ENCODE measurements around the gene PTPRN2. TPM values are rescaled to one million over a fixed set of nuclear protein-coding genes. Genes with fewer than 3 reads are reported as not detected.

Gene PTPRN2
- total RNA-seq, 4 donors from 2014 or later, result 6.6 to 10.7 (median 8.2) TPM

DNA sequence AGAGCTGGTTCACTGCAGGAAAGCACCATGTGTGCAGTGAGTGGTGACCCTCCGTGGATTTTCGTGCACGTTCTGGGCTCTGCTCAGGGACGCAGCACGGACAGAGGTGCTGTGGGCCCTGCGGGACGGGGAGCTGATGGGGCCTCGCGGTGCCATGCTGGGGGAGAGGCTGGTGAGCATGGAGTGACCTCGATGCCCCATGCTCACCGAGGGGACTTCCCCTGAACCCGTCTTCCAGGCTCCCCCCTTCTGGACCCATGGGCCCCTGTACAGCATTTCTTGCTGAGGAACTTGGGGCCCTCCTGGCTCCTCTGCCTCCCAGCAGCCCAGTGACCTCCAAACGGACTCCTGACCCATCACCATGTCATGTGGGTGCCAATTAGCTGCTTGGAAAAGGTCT lies 997.1 kb downstream of the PTPRN2 start:
- Histone ChIP-seq H3K4me3 (no peak overlapping the region), H3K27ac (no peak overlapping the region), H3K9me3 (no peaks in the 10 kb centered on the region), H3K27me3 (no peaks in the 10 kb centered on the region), H3K4me1 (no peaks in the 10 kb centered on the region), H3K36me3 (peaks cover 0 to 13% (median 0%) of the 10 kb centered on the region in 3 donors)
- no peak for DNase-seq (ENCODE audit: low spot score in 2 of 2)
- 84 to 86% methylated on average over 13 of the region's 13 CpGs for WGBS, 2 donors
- TF ChIP-seq EP300 (IDR thresholded peaks at IDR 0.05), result no peak
- no peak for TF ChIP-seq POLR2A (IDR thresholded peaks at IDR 0.05)
- TF ChIP-seq, protein P1, sequence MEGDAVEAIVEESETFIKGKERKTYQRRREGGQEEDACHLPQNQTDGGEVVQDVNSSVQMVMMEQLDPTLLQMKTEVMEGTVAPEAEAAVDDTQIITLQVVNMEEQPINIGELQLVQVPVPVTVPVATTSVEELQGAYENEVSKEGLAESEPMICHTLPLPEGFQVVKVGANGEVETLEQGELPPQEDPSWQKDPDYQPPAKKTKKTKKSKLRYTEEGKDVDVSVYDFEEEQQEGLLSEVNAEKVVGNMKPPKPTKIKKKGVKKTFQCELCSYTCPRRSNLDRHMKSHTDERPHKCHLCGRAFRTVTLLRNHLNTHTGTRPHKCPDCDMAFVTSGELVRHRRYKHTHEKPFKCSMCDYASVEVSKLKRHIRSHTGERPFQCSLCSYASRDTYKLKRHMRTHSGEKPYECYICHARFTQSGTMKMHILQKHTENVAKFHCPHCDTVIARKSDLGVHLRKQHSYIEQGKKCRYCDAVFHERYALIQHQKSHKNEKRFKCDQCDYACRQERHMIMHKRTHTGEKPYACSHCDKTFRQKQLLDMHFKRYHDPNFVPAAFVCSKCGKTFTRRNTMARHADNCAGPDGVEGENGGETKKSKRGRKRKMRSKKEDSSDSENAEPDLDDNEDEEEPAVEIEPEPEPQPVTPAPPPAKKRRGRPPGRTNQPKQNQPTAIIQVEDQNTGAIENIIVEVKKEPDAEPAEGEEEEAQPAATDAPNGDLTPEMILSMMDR (IDR thresholded peaks at IDR 0.05), result no peak

DNA sequence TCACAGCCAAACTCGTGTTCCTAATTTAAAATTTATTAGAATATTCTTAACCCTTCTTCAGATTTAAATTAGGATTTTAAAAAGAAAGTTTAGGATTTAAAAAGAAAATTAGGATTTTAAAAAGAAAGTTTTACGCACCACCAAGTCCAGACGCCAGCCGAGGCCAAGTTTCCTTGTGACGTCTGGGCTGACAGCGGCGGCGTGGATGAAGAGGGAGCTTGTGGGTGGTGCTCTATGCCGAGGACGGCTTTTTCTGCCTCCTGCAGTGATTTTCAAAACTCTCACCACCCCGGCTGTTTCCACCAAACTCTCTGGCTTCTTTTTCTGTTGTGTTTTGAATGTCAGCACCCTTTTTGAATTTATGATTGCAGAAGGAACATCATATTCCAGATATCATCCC lies 997.9 kb downstream of the PTPRN2 start:
- WGBS, 2 donors, result 70% methylated on average over 11 of the region's 11 CpGs
- TF ChIP-seq POLR2A (IDR thresholded peaks at IDR 0.05) (no peak), EP300 (IDR thresholded peaks at IDR 0.05) (no peak)
- TF ChIP-seq, protein P1 (IDR thresholded peaks at IDR 0.05), result no peak
- Histone ChIP-seq H3K27ac (no peak overlapping the region), H3K9me3 (no peaks in the 10 kb centered on the region), H3K36me3 (peaks cover 0 to 12% (median 0%) of the 10 kb centered on the region in 3 donors), H3K4me3 (no peak overlapping the region), H3K27me3 (no peaks in the 10 kb centered on the region), H3K4me1 (no peaks in the 10 kb centered on the region)
- no peak for DNase-seq (ENCODE audit: low spot score in 2 of 2)

DNA sequence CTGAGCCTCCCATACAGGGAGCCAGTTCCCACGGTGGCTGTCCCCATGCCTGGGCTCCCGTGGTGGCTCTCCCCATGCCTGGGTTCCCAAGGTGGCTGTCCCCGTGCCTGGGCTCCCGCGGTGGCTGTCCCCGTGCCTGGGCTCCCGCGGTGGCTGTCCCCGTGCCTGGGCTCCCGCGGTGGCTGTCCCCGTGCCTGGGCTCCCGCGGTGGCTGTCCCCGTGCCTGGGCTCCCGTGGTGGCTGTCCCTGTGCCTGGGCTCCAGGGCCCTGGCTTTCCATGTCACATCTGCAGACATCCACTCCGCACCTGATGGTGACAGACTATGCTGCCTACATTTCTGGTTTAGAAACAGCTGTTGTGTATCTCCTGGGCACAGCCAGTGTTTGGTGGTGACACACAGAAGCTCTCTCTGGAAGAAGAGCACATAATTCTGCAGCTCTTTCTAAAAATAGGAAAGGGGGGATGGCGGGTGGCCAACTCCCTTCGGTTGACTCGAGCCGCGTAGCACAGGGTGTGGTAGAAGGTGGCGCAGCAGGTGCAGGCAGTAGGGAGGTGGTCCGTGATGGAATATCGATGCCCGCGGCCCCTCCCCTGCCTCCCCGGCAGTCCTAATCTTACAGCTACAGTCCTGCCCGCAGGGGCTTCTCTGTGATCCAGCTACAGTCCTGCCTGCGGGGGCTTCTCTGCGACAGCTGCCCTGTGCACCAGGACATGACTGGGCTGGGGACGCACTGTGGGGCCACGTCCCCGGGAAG lies 999.6 kb downstream of the PTPRN2 start:
- 83 to 87% methylated on average over 25 to 31 of the region's 34 CpGs for WGBS, 2 donors
- Histone ChIP-seq H3K36me3 (no peaks in the 10 kb centered on the region), H3K27ac (no peak overlapping the region), H3K4me1 (no peaks in the 10 kb centered on the region), H3K4me3 (no peak overlapping the region), H3K27me3 (no peaks in the 10 kb centered on the region), H3K9me3 (no peaks in the 10 kb centered on the region)
- TF ChIP-seq EP300 (IDR thresholded peaks at IDR 0.05), result no peak
- no peak for TF ChIP-seq POLR2A (IDR thresholded peaks at IDR 0.05)
- TF ChIP-seq, protein P1 (IDR thresholded peaks at IDR 0.05), result no peak
- DNase-seq (ENCODE audit: low spot score in 2 of 2), result no peak

DNA sequence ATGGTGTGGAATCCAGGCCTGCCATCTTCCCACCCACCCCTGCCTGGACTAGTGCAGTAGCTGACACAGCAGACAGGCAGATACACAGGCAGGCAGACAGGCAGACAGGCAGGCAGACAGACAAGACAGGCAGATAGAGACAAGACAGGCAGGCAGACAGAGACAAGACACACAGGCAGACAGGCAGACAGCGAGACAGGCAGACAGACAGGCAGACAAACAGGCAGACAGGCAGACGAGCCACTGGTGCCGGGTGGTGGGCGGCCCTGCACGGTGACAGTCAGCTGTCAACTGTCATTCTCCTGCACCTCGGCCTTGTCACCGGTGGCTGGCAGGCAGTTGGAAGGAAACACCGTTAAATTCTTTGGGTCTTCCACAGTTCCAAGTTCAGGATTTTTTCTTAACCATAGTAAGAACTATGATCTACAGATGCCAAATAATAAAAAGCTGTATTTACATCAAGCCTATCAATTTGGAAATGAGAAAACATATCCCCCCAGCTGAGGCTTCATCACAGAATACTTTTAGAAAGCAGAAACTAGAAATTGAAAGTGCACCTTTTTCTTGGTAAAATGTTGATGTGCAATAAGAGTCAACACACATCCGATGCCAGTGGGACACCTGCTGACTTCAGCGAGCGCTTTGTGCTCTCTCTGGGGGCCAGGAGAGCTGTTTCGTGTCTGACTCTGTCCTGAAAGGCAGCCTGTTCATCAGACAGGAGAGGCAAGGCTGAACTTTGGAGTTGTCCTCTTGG lies 1000.4 kb downstream of the PTPRN2 start:
- H3K36me3 ChIP-seq, result no peaks in the 10 kb centered on the region
- no peaks in the 10 kb centered on the region for H3K4me1 ChIP-seq
- H3K4me3 ChIP-seq, result no peak overlapping the region
- no peak overlapping the region for H3K27ac ChIP-seq
- TF ChIP-seq, protein P1 (IDR thresholded peaks at IDR 0.05), result no peak
- no peaks in the 10 kb centered on the region for H3K27me3 ChIP-seq
- no peak for DNase-seq (ENCODE audit: low spot score in 2 of 2)
- H3K9me3 ChIP-seq, result no peaks in the 10 kb centered on the region
- 87 to 91% methylated on average over 12 of the region's 12 CpGs for WGBS, 2 donors

DNA sequence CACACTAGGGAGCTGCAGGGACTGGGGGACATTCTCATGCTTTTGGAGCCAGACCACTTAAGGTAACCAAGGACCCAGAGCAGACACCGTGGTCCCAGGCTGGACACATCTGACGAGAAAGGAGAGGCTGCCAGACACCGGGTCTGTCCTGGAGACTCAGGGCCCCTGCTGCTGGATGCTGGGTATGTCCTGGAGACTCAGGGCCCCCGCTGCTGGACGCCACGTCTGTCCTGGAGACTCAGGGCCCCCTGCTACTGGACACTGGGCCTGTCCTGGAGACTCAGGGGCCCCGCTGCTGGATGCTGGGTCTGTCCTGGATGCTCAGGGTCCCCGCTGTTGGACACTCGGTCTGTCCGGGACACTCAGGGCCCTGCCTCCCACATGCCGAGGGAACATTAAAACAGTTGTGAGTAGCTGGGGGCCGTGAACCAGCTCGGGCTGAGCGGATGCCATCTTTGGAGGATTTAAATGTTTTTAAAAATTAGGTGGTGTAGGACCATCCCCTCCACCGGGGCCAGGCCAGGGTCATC lies 1001.1 kb downstream of the PTPRN2 start:
- Histone ChIP-seq H3K27me3 (no peaks in the 10 kb centered on the region), H3K4me1 (no peaks in the 10 kb centered on the region), H3K36me3 (no peaks in the 10 kb centered on the region), H3K4me3 (no peak overlapping the region), H3K9me3 (no peaks in the 10 kb centered on the region), H3K27ac (no peak overlapping the region)
- WGBS, 2 donors, result 87 to 92% methylated on average over 15 of the region's 15 CpGs
- TF ChIP-seq POLR2A (IDR thresholded peaks at IDR 0.05) (no peak), EP300 (IDR thresholded peaks at IDR 0.05) (no peak)
- TF ChIP-seq, protein P1 (IDR thresholded peaks at IDR 0.05), result no peak
- DNase-seq (ENCODE audit: low spot score in 2 of 2), result no peak
